Astrocyte (in vitro differentiated cells and primary cell): ENCODE results near the gene TGIF1.

ENCODE experiments used
- CTCF ChIP-seq: IDR thresholded peaks from 2 replicates; pipeline ENCODE4 v1.5.1; 2011; ENCODE audit warnings: low read depth, mild to moderate bottlenecking, inconsistent platforms, low read length, moderate library complexity; ENCODE audit not compliant: insufficient read depth
- EZH2 ChIP-seq: IDR thresholded peaks from 2 replicates; pipeline ENCODE4 v1.6.1; 2012; ENCODE audit warnings: mild to moderate bottlenecking, low read length, inconsistent platforms; ENCODE audit not compliant: insufficient read depth

- peak; percentile 80 for TF ChIP-seq CTCF
- no peak for TF ChIP-seq EZH2
These were observed 4.6 kb downstream of the TGIF1 start for GRCh38 chr18:3454365-3455089.
